ENCODE measurements around the gene EDC3. TPM values are rescaled to one million over a fixed set of nuclear protein-coding genes. Genes with fewer than 3 reads are reported as not detected.
A peak's percentile ranks its signal among the peaks of the same experiment; 100 is the strongest.

The EDC3 gene
- total and polyA plus RNA-seq, 11 donors, result 7.3 to 23.0 (median 16.5) TPM

DNA sequence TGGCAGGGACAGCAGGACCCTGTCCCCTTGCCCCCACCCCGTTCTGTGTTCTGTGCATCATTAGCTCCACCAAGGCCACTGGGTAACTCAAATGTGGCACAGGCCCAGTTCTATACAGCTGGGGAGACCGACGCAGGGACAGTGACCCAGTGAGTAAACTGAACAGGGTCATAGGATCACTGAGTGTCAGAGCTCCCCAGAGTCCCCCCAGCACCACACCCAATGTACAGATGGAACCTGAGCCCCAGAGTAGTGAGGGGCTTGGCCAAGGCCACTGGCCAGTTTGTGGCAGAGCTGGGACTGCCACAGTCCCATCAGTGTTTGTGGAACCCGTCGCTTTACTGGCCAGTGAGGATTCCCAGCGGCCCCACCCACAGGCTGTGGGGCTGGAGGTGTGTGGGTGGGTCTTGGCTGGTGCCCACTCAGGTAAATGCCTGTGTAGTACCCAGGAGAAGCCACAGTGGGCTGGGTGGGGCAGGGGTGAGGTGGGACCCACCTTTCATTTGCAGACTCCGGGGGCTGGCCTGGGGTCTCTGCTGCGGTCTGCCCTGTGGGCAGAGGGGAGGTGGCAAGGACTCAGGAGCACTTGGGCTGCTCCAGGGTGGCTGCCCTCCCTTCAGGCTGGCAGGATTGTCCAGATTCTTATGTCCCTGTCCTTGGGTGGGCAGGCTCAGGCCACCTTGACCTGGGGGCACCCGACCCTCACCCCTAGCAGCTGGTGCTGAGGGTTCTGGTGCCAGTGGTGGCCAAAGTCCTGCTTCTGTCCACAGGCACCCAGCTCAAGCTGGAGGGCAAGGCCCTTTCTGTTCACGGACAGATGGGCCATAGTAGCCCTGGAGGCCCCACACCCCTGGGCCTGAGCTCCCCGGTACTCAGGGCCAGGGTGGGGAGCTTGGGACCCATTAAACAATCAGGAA, 91.8 kb downstream of the EDC3 start:
- H3K27me3 ChIP-seq, result no peaks in the 10 kb centered on the region
- peaks cover 3 to 29% (median 12%) of the 10 kb centered on the region in 12 donors for H3K4me1 ChIP-seq
- no peak for TF ChIP-seq POLR2A (IDR thresholded peaks at IDR 0.05)
- TF ChIP-seq, protein P1, sequence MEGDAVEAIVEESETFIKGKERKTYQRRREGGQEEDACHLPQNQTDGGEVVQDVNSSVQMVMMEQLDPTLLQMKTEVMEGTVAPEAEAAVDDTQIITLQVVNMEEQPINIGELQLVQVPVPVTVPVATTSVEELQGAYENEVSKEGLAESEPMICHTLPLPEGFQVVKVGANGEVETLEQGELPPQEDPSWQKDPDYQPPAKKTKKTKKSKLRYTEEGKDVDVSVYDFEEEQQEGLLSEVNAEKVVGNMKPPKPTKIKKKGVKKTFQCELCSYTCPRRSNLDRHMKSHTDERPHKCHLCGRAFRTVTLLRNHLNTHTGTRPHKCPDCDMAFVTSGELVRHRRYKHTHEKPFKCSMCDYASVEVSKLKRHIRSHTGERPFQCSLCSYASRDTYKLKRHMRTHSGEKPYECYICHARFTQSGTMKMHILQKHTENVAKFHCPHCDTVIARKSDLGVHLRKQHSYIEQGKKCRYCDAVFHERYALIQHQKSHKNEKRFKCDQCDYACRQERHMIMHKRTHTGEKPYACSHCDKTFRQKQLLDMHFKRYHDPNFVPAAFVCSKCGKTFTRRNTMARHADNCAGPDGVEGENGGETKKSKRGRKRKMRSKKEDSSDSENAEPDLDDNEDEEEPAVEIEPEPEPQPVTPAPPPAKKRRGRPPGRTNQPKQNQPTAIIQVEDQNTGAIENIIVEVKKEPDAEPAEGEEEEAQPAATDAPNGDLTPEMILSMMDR (IDR thresholded peaks at IDR 0.05), result no peak
- intact Hi-C loops (cut with DNase I), result no loop called here
- no peaks in the 10 kb centered on the region for H3K36me3 ChIP-seq
- H3K27ac ChIP-seq, result no peak overlapping the region
- no peaks in the 10 kb centered on the region for H3K9me3 ChIP-seq
- no peak overlapping the region for H3K4me3 ChIP-seq
- peak in 1 of 5 donors; percentile 18 for DNase-seq
- no peak for ATAC-seq
- 87 to 93% (median 91%) methylated on average over 6 to 11 of the region's 11 CpGs for WGBS, 4 donors

DNA sequence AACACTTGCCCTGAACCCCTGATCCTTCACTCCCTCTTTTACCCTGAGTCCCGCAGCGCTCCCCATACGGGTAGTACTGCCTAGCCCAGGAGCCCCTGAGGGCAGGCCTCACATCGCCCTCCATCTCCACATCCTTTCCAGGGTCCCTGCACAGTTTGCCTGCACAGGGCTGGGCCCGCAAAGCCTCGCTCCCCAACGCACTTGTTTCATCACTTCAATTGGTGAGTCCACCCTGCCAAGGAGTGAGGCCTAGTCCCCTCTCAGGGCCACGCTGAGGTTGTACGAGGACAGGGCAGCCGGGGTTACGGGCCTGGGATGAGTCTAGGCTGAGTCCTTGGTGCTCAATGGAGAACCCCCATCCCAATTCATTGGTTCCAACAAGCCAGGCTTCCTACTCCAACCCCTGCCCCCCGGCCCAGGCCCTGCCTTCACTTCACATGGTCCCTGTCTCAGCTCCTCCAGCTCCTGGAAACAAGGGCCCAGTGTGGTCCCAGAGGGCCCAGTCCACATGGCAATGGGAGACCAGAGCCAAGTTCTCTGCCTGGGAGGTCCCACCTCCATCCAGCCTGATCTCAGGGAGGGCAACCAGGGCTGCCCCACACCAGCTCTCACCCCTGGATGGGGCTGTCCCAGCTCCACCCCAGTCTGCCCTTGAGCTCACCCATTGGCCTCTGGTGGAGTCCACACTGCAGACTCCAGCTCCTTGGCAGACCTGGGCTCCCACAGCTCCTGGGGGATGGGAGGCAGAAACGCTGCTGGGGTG, 92.6 kb downstream of the EDC3 start:
- intact Hi-C loops (cut with DNase I), result no loop called here
- H3K4me3 ChIP-seq, result no peak overlapping the region
- H3K9me3 ChIP-seq, result no peaks in the 10 kb centered on the region
- H3K27ac ChIP-seq, result no peak overlapping the region
- no peaks in the 10 kb centered on the region for H3K27me3 ChIP-seq
- 90 to 96% (median 93%) methylated on average over 13 of the region's 13 CpGs for WGBS, 4 donors
- no peaks in the 10 kb centered on the region for H3K36me3 ChIP-seq
- no peak for ATAC-seq
- peaks cover 3 to 34% (median 15%) of the 10 kb centered on the region in 12 donors for H3K4me1 ChIP-seq
- peak in 2 of 5 donors; percentile 15 to 55 for DNase-seq
- TF ChIP-seq POLR2A (IDR thresholded peaks at IDR 0.05), result no peak
- TF ChIP-seq, protein P1 (IDR thresholded peaks at IDR 0.05), result no peak

DNA sequence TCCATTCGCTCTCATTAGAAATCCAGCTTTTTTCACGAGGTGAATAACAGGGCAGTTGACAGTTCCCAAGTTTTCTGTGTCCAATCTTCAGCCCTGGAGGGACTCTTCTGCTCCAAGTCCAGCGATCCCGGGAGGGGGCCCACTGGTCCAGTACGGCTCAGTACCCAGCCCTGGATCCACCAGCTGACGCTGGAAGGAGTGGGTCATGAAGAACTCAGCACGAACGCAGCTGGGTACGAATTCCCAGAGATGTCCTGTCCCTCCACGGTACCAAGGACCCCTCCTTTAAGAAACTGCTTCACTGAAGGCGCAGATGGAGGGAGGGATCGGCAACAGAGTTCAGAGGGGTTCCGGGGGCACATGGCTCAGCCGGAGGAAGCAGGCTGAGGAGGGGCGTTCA, 96.7 kb downstream of the EDC3 start:
- Histone ChIP-seq H3K27me3 (no peaks in the 10 kb centered on the region), H3K9me3 (no peaks in the 10 kb centered on the region), H3K4me3 (peak overlapping the region; percentile 45 to 81 (median 68)), H3K4me1 (peaks cover 3 to 39% (median 20%) of the 10 kb centered on the region in 12 donors), H3K36me3 (peaks cover 0 to 7% (median 0%) of the 10 kb centered on the region in 9 donors), H3K27ac (peak overlapping the region; percentile 65 to 93 (median 90))
- 55 to 72% (median 60%) methylated on average over 15 of the region's 15 CpGs for WGBS, 4 donors
- TF ChIP-seq POLR2A (IDR thresholded peaks at IDR 0.05), result no peak
- TF ChIP-seq, protein P1 (IDR thresholded peaks at IDR 0.05), result no peak
- ATAC-seq (peak in 1 of 4 donors; percentile 9), DNase-seq (peak in 1 of 5 donors; percentile 22)
- intact Hi-C loops (cut with DNase I), result loop anchor here in 3 of 10 donors (2.0 to 5.0 kb wide), 3 partner anchors 16 to 58 kb away; partner anchors contain the start of genes CLK3 (in 3 of the 3) and ARID3B (in 2 of the 3)

All from heart left ventricle (tissue), 16 donors.